ENCODE results near the gene TSPAN9. TPM values are rescaled to one million over a fixed set of nuclear protein-coding genes. Genes with fewer than 3 reads are reported as not detected.

Gene TSPAN9
- total RNA-seq, 1 donor from 2014 or later, result 299 TPM

DNA sequence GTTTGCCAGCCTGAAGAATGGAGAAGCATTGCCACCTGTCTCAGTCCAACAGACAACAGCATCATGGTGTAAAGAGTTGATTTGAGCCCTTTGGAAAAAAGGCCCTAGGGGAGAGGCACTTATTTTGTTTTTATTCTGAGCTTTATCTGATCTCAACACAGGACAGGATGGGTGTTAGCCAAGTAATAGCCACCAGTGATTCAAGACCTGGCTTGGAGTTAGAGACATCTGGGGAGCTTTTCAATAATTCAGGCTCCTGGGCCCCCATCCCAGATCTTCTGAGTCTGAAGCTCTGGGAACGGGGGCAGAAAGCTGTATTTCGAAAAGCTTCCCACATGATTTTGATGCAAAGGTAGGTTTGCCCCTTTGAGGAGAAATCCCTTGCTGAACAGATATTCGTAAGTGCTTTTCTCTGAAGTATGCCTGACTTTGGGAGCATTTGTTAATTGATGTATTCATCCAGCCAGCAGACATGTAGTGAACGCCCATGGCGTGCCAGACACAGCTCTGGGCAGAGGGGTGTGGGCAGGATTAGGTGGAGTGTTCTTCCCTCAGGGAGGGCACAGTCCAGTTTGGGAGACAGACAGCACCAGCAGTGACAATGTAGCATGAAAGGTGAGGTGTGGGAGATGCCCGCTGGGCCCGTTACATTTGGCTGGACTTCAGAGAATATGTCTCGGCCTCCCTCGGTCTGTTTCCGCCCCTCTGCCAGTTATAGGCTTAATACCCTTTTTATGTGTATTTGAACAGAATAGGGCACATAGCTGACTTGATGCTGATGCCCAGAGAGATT, 72.5 kb downstream of the TSPAN9 start:
- intact Hi-C loops (cut with DNase I), result no loop called here
- DNase-seq (ENCODE audit: low spot score), result no peak

DNA sequence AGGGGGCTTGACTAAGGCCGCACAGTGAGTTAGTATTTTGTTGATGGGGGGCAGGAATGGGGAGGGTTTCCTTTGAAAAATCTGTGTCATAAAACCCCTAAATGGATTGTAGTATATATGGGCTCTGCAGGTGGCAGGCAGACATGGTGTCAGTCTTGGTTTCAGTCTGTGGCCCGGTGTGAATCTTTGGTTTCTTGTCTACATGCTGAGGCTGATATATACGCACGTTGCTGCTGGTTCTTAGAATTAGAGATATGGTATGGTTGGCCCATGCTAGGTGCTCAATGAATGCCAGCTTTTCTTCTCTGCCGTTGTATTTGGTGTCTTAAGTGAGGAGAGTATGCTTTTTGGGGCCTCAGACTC, 73.1 kb downstream of the TSPAN9 start:
- intact Hi-C loops (cut with DNase I), result no loop called here
- DNase-seq (ENCODE audit: low spot score), result no peak

DNA sequence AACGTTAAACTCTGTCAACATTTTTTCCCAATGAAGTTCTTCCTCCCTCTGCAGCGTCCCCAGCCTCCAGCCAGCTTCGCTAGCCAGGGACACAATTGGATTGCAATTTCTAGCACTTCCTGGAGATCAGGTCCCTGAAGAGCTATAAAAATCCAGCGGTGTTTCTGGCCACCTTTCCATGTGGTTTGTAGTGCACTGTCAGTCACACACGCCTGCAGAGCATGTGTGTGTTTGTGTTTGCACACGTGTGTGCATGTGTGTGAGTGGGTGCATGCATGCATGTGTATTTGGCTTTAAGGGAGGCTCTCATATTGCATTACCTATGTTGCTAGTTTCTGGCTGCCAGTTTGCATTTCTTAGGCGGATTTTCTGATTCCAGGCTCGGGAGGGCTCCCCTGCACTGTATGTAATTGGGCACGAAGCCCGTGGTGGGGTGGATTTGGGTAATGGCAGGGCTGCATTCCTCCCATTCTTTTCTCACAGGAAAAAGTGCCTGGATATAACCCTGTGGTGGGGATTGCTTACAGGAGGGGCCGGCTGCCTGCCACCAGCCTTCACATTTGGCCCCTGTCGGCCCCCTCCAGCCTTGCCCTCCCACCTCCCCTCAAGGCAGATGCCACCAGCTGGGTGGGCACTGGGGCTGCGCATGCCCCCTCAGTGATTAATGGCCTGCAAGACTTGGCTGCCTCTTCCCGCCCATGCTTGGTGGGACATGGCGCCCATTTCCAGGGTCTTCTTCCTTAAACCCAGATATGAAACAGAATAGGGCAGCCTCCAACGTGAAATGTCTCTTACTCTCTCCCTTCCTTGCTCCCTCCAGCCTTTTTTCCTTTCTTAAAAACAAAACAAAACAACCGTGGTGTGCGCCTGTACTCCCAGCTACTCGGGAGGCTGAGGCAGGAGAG, 74.0 kb downstream of the TSPAN9 start:
- DNase-seq (ENCODE audit: low spot score), result no peak

DNA sequence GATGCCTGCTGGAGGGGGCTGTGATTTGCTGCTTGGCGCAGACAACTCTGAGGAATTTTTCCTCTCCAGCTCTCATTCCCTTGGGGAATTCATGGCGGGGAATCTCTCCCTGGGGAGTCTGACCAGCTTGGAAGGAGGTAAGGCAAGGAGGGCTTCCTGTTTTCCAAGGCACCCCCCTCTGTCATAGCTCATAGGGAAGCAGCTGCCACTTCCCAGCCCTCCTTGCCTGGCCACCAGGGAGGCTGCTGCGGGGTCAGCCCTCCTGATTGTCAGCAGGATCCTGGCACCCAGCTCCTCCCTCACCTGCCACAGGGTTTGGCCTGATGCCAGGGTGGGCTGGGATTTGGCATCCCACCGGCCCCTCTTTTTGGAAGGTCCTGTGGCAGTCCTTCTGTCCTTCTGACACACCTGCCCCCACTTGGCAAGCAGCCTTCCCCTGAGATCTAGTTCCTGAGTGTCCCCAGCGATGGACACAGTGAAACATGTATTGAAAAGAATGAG, 74.9 kb downstream of the TSPAN9 start:
- intact Hi-C loops (cut with DNase I), result no loop called here
- no peak for DNase-seq (ENCODE audit: low spot score)

More for the DNA sequence above, 74.0 kb downstream of the TSPAN9 start:
- intact Hi-C loops (cut with DNase I), result no loop called here

DNA sequence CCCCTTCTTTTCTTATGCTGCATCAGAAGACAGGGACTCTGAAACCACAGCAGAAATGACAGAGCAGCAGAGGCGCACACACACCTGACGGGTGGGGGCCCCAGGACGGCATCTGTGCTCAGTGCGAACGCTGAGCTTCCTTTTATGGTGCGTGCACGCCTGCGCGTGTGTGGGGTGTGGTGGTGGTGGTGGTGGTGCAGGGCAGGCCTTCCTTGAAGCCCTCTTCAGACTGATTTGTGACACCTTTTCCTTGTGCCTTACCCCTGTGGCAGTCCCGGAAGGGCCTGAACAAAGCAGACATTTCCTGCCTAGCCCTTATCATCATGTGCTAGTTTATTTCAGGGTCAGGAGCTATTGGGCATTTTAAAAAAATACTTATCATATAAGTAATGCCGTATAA, 75.7 kb downstream of the TSPAN9 start:
- intact Hi-C loops (cut with DNase I), result no loop called here
- no peak for DNase-seq (ENCODE audit: low spot score)

DNA sequence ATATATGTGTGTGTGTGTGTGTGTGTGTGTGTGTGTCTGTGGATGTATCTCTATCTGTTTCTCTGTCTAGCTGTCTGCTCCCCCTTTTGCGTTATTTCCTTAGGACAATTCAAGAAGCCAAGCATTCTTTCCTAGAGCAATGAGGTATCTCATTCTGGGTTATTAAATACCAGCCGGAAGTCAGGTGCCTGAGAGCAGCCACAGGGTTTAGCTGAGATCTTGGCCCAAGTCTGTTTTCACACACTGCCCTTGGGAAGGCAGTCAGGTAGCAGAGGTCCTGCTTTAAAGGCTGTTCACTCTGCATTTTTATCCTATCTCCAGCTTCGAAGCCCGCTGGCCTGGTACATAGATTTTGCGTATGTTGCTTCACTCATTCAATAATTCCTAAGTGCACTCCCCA, 76.8 kb downstream of the TSPAN9 start:
- intact Hi-C loops (cut with DNase I), result no loop called here
- DNase-seq (ENCODE audit: low spot score), result no peak

DNA sequence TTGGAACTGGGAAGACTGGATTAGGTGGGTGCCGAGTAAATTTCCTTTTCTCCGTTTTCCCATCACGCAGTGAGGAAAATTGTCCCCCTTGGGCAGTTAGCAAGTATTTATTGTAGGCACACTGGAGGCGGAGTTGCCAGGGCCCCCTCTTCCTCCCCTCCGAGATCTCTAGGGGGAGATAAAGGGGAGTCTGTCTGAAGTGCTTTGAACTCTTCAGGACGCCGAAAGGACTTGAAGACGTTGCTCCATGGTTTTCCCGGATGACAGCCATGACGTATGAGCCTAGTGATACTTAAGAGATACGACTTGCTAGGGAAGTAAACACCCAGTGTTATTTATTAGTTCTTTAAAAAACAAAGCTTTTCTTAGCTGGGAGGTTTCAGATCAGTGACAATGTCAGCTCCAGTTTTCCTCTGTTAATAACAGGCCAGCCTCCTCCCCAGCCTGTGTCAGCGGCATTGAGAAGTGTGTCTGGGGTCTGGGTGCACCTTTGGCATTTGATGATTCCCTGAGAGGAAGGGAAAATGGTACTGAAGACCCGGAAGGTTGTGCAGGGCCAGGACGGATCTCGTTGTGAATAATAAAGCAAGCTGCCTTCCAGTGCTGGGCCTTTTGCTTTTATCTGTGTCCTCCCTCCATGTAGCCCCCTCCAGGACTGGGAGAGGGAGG, 78.7 kb downstream of the TSPAN9 start:
- no peak for DNase-seq (ENCODE audit: low spot score)
- intact Hi-C loops (cut with DNase I), result no loop called here

DNA sequence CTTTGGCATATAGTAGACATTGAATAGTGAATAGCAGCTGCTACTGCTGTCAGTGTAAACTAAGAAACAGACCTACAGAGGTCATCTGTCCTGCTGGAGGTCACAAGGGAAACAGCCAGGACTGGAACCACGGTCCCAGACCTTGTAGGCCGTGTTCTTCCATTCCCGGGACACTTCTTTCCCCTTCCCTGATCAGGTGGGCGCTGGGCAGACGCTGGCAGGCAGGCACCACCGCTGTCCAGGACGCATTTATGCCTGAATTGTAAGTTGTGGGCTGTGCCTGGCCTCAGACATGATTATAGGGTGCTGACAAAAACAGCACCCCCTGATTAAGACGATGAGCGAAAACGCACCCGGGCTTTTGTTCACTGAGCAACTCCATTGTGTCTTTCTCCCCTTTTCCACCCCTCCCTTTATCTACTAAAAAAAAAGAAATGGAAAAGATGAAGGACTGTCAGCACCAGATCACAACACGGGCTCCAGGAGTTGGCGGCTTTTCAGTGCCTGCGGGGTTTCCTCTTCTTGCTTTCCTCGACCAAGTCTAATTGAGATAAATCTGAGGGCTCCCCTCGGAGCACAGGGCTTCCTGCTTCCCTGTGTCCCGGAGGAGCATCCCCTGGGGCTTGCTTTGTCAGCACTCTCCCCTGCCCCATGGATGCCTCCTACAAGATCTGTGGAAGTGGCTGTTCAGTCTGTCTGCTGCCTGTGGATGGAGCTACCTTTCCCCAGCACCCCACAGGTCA, 80.6 kb downstream of the TSPAN9 start:
- no peak for DNase-seq (ENCODE audit: low spot score)
- intact Hi-C loops (cut with DNase I), result no loop called here

DNA sequence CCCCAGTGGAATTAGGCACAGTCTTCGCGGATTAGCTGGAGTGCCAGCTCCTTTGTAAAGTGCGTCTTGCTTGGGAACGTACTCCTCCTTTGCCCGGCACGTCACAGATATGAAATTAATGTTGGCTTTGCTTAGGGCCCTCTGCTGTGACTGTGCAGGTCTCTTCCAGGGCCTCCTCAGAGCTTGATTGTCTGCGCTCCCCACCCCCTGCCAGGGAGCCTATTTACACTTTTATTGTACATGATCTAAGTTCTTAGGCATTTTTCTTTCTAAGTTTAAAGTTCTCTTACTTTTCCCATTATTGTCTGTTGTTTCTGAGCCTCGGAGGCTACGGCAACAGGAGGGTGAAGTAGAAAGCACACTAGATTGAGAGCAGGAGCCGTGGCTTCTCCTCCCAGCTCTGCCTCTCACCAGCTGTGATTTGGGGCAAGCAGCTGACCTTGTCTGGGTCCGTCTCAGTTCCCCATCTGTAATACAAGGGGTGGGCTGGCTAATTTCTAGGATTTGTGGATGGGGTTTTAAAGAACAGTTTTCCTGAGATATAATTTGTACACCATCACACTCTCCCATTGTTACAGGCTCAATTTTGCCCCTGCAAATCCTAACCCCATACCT, 81.8 kb downstream of the TSPAN9 start:
- intact Hi-C loops (cut with DNase I), result no loop called here

DNA sequence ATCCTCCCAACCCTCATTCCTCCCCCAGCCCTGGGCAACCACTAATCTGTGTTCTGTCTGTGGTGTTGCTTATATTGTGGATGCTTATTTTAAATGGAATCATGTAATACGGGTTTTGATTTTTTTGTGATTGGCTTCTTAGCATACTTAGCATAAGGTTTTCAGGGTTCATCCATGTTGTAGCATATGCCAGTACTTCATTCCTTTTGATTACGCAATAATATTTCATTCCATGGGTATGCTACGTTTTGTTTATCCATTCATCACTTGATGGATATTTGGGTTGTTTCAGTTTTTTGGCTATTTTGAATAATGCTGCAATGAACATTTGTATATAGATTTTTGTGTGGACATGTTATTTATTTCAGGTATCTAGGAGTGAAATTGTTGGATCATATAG, 82.9 kb downstream of the TSPAN9 start:
- intact Hi-C loops (cut with DNase I), result no loop called here
- DNase-seq (ENCODE audit: low spot score), result no peak

More for the DNA sequence above, 81.8 kb downstream of the TSPAN9 start:
- no peak for DNase-seq (ENCODE audit: low spot score)

DNA sequence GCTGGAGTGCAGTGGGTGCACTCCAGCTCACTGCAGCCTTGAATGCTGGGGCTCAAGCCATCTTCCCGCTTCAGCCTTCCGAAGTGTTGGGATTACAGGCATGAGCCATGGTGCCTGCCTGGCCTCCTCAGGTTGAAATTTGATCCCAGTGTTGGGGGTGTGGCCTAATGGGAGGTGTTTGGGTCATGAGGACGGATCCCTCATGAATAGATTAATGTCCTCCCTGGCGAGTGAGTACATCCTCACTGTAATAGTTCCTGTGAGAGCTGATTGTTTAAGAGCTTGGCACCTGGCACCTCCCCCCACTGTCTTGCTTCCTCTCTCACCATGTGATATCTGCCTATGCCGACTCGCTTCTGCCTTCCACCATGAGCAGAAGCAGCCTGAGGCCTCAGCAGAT, 84.7 kb downstream of the TSPAN9 start:
- intact Hi-C loops (cut with DNase I), result no loop called here
- DNase-seq (ENCODE audit: low spot score), result no peak

DNA sequence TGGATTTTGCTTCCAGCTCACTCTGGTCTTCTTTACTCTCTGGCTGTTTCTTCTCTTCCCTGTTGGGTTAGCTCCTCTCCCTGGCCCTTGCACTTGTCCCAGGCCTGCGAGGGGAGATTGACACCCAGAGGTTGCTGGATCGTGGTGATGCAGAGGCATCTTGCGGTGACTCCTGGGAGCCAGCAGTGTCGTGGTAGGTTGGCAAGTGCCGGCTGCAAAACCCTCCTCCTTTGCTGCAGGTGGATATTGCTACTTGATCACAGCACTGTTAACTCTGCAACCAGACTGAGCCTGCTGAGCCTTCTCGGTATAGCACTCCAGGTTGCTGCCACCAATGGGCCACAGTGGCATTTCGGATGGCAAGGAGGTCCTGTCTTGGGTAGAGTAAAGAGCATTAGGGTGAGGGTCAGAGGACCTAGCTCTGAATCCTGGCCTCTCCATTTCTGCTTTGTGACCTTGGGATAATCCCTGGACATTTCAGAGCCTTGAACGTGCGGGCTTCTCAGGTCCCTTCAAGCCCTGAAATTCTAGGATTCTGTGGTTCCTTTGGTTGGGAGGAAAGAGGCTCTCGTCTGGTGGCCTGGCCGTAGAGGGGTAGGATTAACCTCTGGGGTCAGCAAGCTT, 87.4 kb downstream of the TSPAN9 start:
- intact Hi-C loops (cut with DNase I), result no loop called here
- DNase-seq (ENCODE audit: low spot score), result no peak

DNA sequence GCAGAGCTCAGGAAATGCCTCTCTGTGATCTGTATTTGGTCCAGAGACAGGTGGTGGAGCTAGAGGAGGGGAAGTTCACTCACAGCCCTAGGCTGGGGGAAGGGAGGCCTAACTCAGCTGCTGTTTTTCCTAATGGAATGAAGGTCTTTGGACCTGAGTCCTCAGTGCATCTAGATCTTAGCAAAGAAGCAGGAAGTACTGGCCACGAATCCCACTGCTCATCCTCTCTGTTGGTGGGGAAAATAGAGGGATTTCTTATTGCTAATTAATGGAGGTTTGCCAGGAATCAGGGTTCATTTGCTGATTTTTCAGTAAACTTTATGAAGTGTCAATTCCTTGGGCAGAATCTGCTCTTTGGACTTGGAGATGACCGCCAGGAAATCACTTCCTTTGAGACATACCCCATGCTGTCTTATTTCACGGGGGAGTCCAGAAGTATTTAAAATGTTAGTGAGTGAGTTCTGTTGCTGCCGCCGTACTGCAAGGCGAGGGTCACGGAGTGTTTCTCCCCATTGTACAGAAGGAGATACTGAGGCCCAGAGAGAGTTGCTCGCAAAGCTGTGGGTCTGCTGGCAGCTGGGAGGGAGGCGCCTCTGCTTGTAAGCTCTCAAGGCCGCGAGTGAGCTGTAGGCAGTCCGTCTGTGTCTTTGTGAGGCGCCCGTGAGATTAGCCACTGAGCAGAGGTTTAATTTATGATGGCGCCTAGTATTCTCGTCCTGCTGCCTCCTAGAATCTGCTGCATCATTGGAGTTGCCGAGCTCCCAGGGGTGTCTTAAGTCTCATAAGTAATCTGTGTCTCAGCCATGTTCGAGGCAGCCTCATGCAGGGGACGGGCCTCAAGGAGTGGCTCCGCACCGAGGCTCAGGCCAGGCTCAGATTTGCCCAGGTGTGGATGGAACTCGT, 88.2 kb downstream of the TSPAN9 start:
- no peak for DNase-seq (ENCODE audit: low spot score)
- intact Hi-C loops (cut with DNase I), result no loop called here

DNA sequence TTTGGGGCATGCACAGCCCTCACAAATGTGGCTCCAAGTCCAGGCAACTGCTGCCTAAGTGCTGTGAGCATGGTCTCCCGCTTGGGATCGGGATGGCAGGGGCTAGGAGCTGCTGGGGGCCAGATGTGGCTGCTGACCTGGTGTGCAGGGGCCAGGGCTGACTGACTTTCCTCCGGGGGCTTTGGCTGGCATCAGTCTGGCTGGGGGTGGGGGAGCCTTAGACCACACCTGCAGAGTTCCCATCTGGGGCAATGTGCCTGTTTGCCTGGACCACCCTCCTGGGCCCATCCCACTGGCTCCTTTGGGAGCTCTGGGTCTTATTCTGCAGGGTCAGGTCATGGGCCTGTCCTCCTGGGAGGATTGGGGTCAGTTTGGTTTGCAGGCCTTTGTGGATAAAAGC, 90.5 kb downstream of the TSPAN9 start:
- no peak for DNase-seq (ENCODE audit: low spot score)
- intact Hi-C loops (cut with DNase I), result no loop called here

DNA sequence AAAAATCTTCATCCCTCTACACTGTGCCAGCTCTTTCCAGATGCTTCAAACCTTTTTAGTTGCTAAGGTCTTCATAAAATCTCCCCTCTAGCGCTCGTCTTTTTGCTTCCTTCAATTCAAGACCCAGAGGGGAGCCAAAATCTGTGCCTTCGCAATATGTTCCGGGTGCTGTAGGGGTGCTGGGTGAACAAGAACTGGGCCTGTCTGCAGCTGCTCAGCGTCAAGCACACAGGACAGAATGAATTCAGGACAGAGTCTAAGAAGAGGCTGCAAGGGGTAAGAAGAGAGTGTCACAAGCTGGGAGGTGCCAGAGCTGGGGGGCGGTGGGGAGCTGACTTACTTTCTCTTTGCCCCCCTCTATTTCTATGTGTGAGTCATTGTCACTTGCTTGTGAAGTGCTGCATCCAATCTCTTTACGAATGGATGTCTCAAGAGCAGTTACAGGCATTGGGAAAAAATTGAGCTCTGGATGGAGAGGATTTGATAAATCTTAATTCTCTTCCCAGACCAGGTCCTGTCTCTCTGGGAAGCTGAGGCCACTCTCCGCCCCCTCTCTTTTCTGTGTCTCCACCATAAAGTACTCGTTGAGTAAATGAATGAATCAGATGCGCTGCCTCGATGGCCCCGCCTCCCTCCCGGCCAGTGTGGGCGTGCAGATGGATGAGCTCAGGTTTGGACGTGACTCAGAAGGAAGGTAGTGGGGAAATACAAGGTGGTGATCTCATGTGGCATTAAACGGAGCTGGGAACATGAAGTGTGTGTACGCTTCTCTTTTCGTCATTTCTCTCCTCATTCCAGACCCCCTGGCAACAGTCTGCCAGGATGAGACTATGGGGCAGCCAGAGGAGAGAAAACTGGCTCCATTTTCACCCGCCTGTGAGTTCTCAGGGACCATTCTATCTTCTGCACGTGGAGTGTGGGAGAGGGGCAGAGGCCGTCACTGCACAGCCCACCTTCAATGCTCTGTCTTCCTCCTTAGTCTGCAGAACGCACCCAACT, 91.3 kb downstream of the TSPAN9 start:
- intact Hi-C loops (cut with DNase I), result no loop called here

DNA sequence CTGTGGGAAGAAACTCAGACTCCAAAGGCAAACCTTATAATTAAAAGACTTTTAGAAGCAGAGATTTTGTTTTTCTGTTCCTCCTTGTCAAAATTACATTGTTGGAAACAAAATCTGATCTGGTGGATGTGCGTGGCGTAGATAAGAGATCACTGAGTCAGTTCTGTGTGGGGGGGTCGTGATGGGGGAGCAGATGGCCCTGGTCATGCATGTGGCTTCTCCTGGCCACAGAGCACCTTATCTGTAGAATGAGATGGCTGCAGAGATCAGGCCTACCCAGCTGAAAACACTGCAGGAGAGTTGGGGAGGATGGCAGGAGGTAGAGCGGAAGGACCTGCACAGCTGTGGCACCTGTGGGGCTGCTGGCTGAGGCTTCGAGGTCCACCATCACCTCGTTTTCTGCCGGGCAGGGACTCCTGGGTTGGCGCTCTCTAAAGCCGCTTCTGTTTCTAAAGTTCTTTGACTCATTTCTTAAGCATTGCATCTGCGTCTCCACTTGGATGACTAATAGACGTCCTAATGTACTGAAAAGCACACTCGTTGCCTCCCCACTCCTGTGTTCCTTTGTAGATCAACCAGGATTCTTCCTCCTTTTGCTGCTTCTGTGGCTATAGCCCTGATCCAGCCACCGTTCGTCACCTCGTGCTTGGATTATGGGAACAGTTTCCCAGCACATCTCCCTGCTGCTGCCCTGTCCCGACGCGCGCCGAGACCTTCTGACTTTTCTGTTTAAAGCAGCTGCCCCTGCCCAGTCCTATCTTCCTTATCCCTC, 93.4 kb downstream of the TSPAN9 start:
- intact Hi-C loops (cut with DNase I), result no loop called here
- DNase-seq (ENCODE audit: low spot score), result no peak

More for the DNA sequence above, 91.3 kb downstream of the TSPAN9 start:
- DNase-seq (ENCODE audit: low spot score), result no peak
